Activated T-helper 1 cell treated with anti-CD3 and anti-CD28 coated beads, Interleukin-12 subunit alpha, Interleukin-12 subunit beta, Interleukin-2, Interleukin-4 antibody, amounts not matched to agents 30 ng/mL and 10 ng/mL and 1 ng/mL, durations not matched to agents 14 hours and 24 hours and 36 hours (primary cell): ENCODE data around the gene TNFRSF14. TPM values are rescaled to one million over a fixed set of nuclear protein-coding genes. Genes with fewer than 3 reads are reported as not detected.

Experiments
- DNase-seq: peaks from one replicate; pipeline ENCODE4 v3.0.0; 2021; ENCODE audit warnings: low spot score
- H3K27ac Mint-ChIP-seq: one replicate; pipeline ENCODE4 v1.8.0; 2021; ENCODE audit warnings: mild to moderate bottlenecking, mixed read lengths
- H3K27me3 Mint-ChIP-seq: one replicate; pipeline ENCODE4 v1.8.0; 2022; ENCODE audit warnings: mild to moderate bottlenecking, moderate library complexity, mixed read lengths; ENCODE audit not compliant: insufficient read depth
- H3K36me3 Mint-ChIP-seq: one replicate; pipeline ENCODE4 v1.8.0; 2021; ENCODE audit warnings: low read depth, mixed read lengths
- H3K4me1 Mint-ChIP-seq: one replicate; pipeline ENCODE4 v1.8.0; 2021; ENCODE audit warnings: low read depth, mixed read lengths
- H3K4me3 Mint-ChIP-seq: one replicate; pipeline ENCODE4 v1.8.0; 2021; ENCODE audit warnings: mild to moderate bottlenecking, moderate library complexity, mixed read lengths
- H3K9me3 Mint-ChIP-seq: one replicate; pipeline ENCODE4 v1.8.0; 2021; ENCODE audit warnings: mixed read lengths
- intact Hi-C: fragments of 100-400 bp; cut with micrococcal nuclease; formaldehyde crosslinking; loops from one replicate; pipeline ENCODE4 v1.15.1; 2024
- total RNA-seq: library from RNA; stranded (reverse); gene quantifications from 2 replicates; pipeline ENCODE4 v1.2.3, GENCODE V29; 2022

The TNFRSF14 gene
- total RNA-seq, 1 donor from 2014 or later, result 207 TPM

GRCh38 chr1:2553871-2554620, 2.1 kb upstream of the TNFRSF14 start:
- Mint-ChIP-seq H3K4me1 (peaks cover 19% of the 10 kb centered on the region), H3K4me3 (peak overlapping the region; percentile 88), H3K36me3 (peaks cover 14% of the 10 kb centered on the region), H3K9me3 (no peaks in the 10 kb centered on the region), H3K27ac (peak overlapping the region; percentile 86), H3K27me3 (no peaks in the 10 kb centered on the region)
- DNase-seq, result no peak
- intact Hi-C loops, result no loop called here

- H3K4me3 Mint-ChIP-seq, result peak overlapping the region; percentile 88
- intact Hi-C loops, result no loop called here
- peak; percentile 41 for DNase-seq
- H3K36me3 Mint-ChIP-seq, result peaks cover 14% of the 10 kb centered on the region
- H3K9me3 Mint-ChIP-seq, result no peaks in the 10 kb centered on the region
- peaks cover 18% of the 10 kb centered on the region for H3K4me1 Mint-ChIP-seq
- no peaks in the 10 kb centered on the region for H3K27me3 Mint-ChIP-seq
- peak overlapping the region; percentile 86 for H3K27ac Mint-ChIP-seq
Measured at GRCh38 chr1:2554621-2555387, 1.4 kb upstream of the TNFRSF14 start.

GRCh38 chr1:2555634-2556276, 416 bp upstream of the TNFRSF14 start:
- Mint-ChIP-seq H3K27ac (peak overlapping the region; percentile 86), H3K4me1 (peaks cover 18% of the 10 kb centered on the region), H3K4me3 (peak overlapping the region; percentile 88), H3K36me3 (peaks cover 14% of the 10 kb centered on the region), H3K9me3 (no peaks in the 10 kb centered on the region), H3K27me3 (no peaks in the 10 kb centered on the region)
- intact Hi-C loops, result loop anchor here (1.0 kb wide), 5 partner anchors 7 to 231 kb away; partner anchors contain the start of genes PANK4 and PRXL2B
- peak; percentile 75 for DNase-seq

- H3K4me3 Mint-ChIP-seq, result peak overlapping the region; percentile 88
- no peaks in the 10 kb centered on the region for H3K9me3 Mint-ChIP-seq
- peaks cover 24% of the 10 kb centered on the region for H3K4me1 Mint-ChIP-seq
- intact Hi-C loops, result loop anchor here (1.0 kb wide), 5 partner anchors 9 to 229 kb away; partner anchors contain the start of genes PANK4 and PRXL2B
- peak; percentile 53 for DNase-seq
- peak overlapping the region; percentile 86 for H3K27ac Mint-ChIP-seq
- H3K36me3 Mint-ChIP-seq, result peaks cover 18% of the 10 kb centered on the region
- no peaks in the 10 kb centered on the region for H3K27me3 Mint-ChIP-seq
Measured at GRCh38 chr1:2556678-2557481, 709 bp downstream of the TNFRSF14 start.

- DNase-seq, result no peak
- Mint-ChIP-seq H3K27me3 (no peaks in the 10 kb centered on the region), H3K27ac (peak overlapping the region; percentile 86), H3K9me3 (no peaks in the 10 kb centered on the region), H3K36me3 (peaks cover 18% of the 10 kb centered on the region), H3K4me1 (peaks cover 24% of the 10 kb centered on the region), H3K4me3 (peak overlapping the region; percentile 88)
- intact Hi-C loops, result no loop called here
Measured at GRCh38 chr1:2557482-2558400, 1.6 kb downstream of the TNFRSF14 start.

- H3K9me3 Mint-ChIP-seq, result no peaks in the 10 kb centered on the region
- H3K27me3 Mint-ChIP-seq, result no peaks in the 10 kb centered on the region
- no peak for DNase-seq
- peak overlapping the region; percentile 66 for H3K27ac Mint-ChIP-seq
- H3K4me1 Mint-ChIP-seq, result peaks cover 24% of the 10 kb centered on the region
- peak overlapping the region; percentile 88 for H3K4me3 Mint-ChIP-seq
- intact Hi-C loops, result no loop called here
- peaks cover 20% of the 10 kb centered on the region for H3K36me3 Mint-ChIP-seq
Measured at GRCh38 chr1:2558420-2558819, 2.2 kb downstream of the TNFRSF14 start.

- Mint-ChIP-seq H3K36me3 (peaks cover 20% of the 10 kb centered on the region), H3K27ac (peak overlapping the region; percentile 66), H3K9me3 (no peaks in the 10 kb centered on the region), H3K4me3 (peak overlapping the region; percentile 74), H3K4me1 (peaks cover 24% of the 10 kb centered on the region), H3K27me3 (no peaks in the 10 kb centered on the region)
- intact Hi-C loops, result no loop called here
- no peak for DNase-seq
Measured at GRCh38 chr1:2558861-2559260, 2.7 kb downstream of the TNFRSF14 start.

- Mint-ChIP-seq H3K27me3 (no peaks in the 10 kb centered on the region), H3K27ac (no peak overlapping the region), H3K4me3 (no peak overlapping the region), H3K9me3 (no peaks in the 10 kb centered on the region), H3K4me1 (peaks cover 16% of the 10 kb centered on the region), H3K36me3 (peaks cover 18% of the 10 kb centered on the region)
- intact Hi-C loops, result no loop called here
- DNase-seq, result no peak
Measured at GRCh38 chr1:2559509-2560298, 3.5 kb downstream of the TNFRSF14 start.

- Mint-ChIP-seq H3K4me3 (no peak overlapping the region), H3K36me3 (peaks cover 16% of the 10 kb centered on the region), H3K4me1 (peaks cover 13% of the 10 kb centered on the region), H3K27ac (no peak overlapping the region), H3K27me3 (no peaks in the 10 kb centered on the region), H3K9me3 (no peaks in the 10 kb centered on the region)
- intact Hi-C loops, result no loop called here
- no peak for DNase-seq
Measured at GRCh38 chr1:2560299-2561073, 4.3 kb downstream of the TNFRSF14 start.

GRCh38 chr1:2561446-2561845, 5.3 kb downstream of the TNFRSF14 start:
- Mint-ChIP-seq H3K27ac (peak overlapping the region; percentile 73), H3K4me3 (peak overlapping the region; percentile 51), H3K9me3 (no peaks in the 10 kb centered on the region), H3K27me3 (no peaks in the 10 kb centered on the region), H3K4me1 (peaks cover 13% of the 10 kb centered on the region), H3K36me3 (peaks cover 13% of the 10 kb centered on the region)
- no peak for DNase-seq
- intact Hi-C loops, result no loop called here
